DND-41 (cell line): Measurements from ENCODE around the gene FAM216A.

Experiments
- ATAC-seq: fragments of 200-7000 bp; cut with Tn5 transposase; 3 replicates; pipeline ENCODE4 v1.9.1; 2021; ENCODE audit warnings: low read depth; ENCODE audit not compliant: insufficient read depth
- DNase-seq: peaks from one replicate; pipeline ENCODE4 v3.0.0-alpha.2; 2020
- H2AFZ ChIP-seq: 2 replicates; pipeline ENCODE4 v1.6.0; 2012; ENCODE audit warnings: low read depth, low read length
- H3K27ac ChIP-seq: 2 replicates; pipeline ENCODE4 v1.5.1; 2012; ENCODE audit warnings: low read length, inconsistent platforms
- H3K27me3 ChIP-seq: fragments of 200-600 bp; sonication (generic); 2 replicates; pipeline ENCODE4 v1.6.0; 2012; ENCODE audit warnings: low read length, mild to moderate bottlenecking, inconsistent platforms; ENCODE audit not compliant: insufficient read depth, poor library complexity
- H3K36me3 ChIP-seq: 2 replicates; pipeline ENCODE4 v1.5.1; 2012; ENCODE audit warnings: low read length, inconsistent platforms; ENCODE audit not compliant: insufficient read depth
- H3K4me1 ChIP-seq: 2 replicates; pipeline ENCODE4 v1.5.1; 2012; ENCODE audit warnings: mild to moderate bottlenecking, low read length; ENCODE audit not compliant: insufficient read depth
- H3K4me2 ChIP-seq: 2 replicates; pipeline ENCODE4 v1.6.0; 2012; ENCODE audit warnings: mild to moderate bottlenecking, moderate library complexity, low read length, inconsistent platforms; ENCODE audit not compliant: insufficient read depth
- H3K4me3 ChIP-seq, 2 experiments: fragments of 200-600 bp in 1 of 2; shearing (Covaris generic) in 1 of 2; 2 replicates each; pipeline ENCODE4 v1.5.1; 2012 to 2016; ENCODE audit warnings: inconsistent platforms in 2 of 2, low read length in 2 of 2, mild to moderate bottlenecking in 2 of 2, low read depth in 1 of 2, moderate library complexity in 1 of 2
- H3K79me2 ChIP-seq: 2 replicates; pipeline ENCODE4 v1.6.0; 2012; ENCODE audit warnings: low read length, inconsistent platforms; ENCODE audit not compliant: insufficient read depth
- H3K9ac ChIP-seq: 2 replicates; pipeline ENCODE4 v1.6.0; 2012; ENCODE audit warnings: low read depth, mild to moderate bottlenecking, inconsistent platforms, low read length, moderate library complexity
- H3K9me3 ChIP-seq: 2 replicates; pipeline ENCODE4 v1.5.1; 2012; ENCODE audit warnings: low read length, moderate library complexity, mild to moderate bottlenecking, inconsistent platforms; ENCODE audit not compliant: insufficient read depth, severe bottlenecking
- H4K20me1 ChIP-seq: 2 replicates; pipeline ENCODE4 v1.6.0; 2012; ENCODE audit warnings: low read length; ENCODE audit not compliant: insufficient read depth
- CTCF ChIP-seq: IDR thresholded peaks from 2 replicates; pipeline ENCODE4 v1.5.1; 2012; ENCODE audit warnings: borderline replicate concordance, low read length, moderate library complexity, mild to moderate bottlenecking; ENCODE audit not compliant: poor library complexity, severe bottlenecking; ENCODE audit errors: extremely low read depth
- EZH2 ChIP-seq: IDR thresholded peaks from 3 replicates; pipeline ENCODE4 v1.6.1; 2012; ENCODE audit warnings: borderline replicate concordance, low read depth, mild to moderate bottlenecking, moderate library complexity, low read length, inconsistent platforms; ENCODE audit not compliant: severe bottlenecking

FAM216A gene

GRCh38 chr12:110538869-110539622, 70.4 kb downstream of the FAM216A start:
- H3K4me3 ChIP-seq, result no peak overlapping the region
- no peak overlapping the region for H2AFZ ChIP-seq
- no peaks in the 10 kb centered on the region for H3K9me3 ChIP-seq
- H4K20me1 ChIP-seq, result peaks cover 3% of the 10 kb centered on the region
- no peaks in the 10 kb centered on the region for H3K27me3 ChIP-seq
- ATAC-seq (no peak), DNase-seq (no peak)
- peaks cover 13% of the 10 kb centered on the region for H3K79me2 ChIP-seq
- H3K4me1 ChIP-seq, result no peaks in the 10 kb centered on the region
- TF ChIP-seq CTCF (no peak), EZH2 (no peak)
- no peak overlapping the region for H3K4me2 ChIP-seq
- H3K9ac ChIP-seq, result no peak overlapping the region
- H3K36me3 ChIP-seq, result peaks cover 87% of the 10 kb centered on the region
- no peak overlapping the region for H3K27ac ChIP-seq
